Daoy (cell line): ENCODE data around the gene POLN. TPM values are rescaled to one million over a fixed set of nuclear protein-coding genes. Genes with fewer than 3 reads are reported as not detected.
A peak's percentile ranks its signal among the peaks of the same experiment; 100 is the strongest.

Experiments
- DNase-seq: peaks from one replicate; pipeline ENCODE4 v3.0.0-alpha.2; 2015; ENCODE audit warnings: low read depth
- total RNA-seq: library from RNA; depleted of rRNA; stranded (reverse); fragments of >200 nt; shearing (Covaris generic); gene quantifications from 2 replicates; pipeline ENCODE4 v1.2.3, GENCODE V29; 2014

POLN gene
- total RNA-seq, 1 experiment from 2014 or later, result 1.4 TPM

GRCh38 chr4:2116687-2117400 lies 125.1 kb downstream of the POLN start:
- DNase-seq, result no peak

GRCh38 chr4:2105559-2105958 lies 136.4 kb downstream of the POLN start:
- DNase-seq, result no peak

- no peak for DNase-seq
Observed at GRCh38 chr4:2104556-2105345, 137.2 kb downstream of the POLN start.

- DNase-seq, result no peak
Observed at GRCh38 chr4:2103843-2104547, 137.9 kb downstream of the POLN start.

- DNase-seq, result no peak
Observed at GRCh38 chr4:2103127-2103842, 138.6 kb downstream of the POLN start.

GRCh38 chr4:2102045-2102883 lies 139.7 kb downstream of the POLN start:
- DNase-seq, result no peak

GRCh38 chr4:2101346-2102044 lies 140.4 kb downstream of the POLN start:
- DNase-seq, result peak; percentile 62

GRCh38 chr4:2096073-2096609 lies 145.8 kb downstream of the POLN start:
- DNase-seq, result no peak

GRCh38 chr4:2095236-2096072 lies 146.5 kb downstream of the POLN start:
- peak; percentile 74 for DNase-seq

GRCh38 chr4:2094545-2094944 lies 147.4 kb downstream of the POLN start:
- DNase-seq, result no peak

GRCh38 chr4:2093265-2093664 lies 148.7 kb downstream of the POLN start:
- DNase-seq, result no peak

- no peak for DNase-seq
Observed at GRCh38 chr4:2092669-2093053, 149.3 kb downstream of the POLN start.

- DNase-seq, result no peak
Observed at GRCh38 chr4:2091990-2092668, 149.8 kb downstream of the POLN start.

- DNase-seq, result no peak
Observed at GRCh38 chr4:2090642-2091041, 151.3 kb downstream of the POLN start.

- no peak for DNase-seq
Observed at GRCh38 chr4:2089222-2089621, 152.7 kb downstream of the POLN start.

- DNase-seq, result no peak
Observed at GRCh38 chr4:2087170-2087569, 154.8 kb downstream of the POLN start.

- DNase-seq, result peak; percentile 2
Observed at GRCh38 chr4:2085496-2085901, 156.4 kb downstream of the POLN start.

GRCh38 chr4:2084316-2084715 lies 157.6 kb downstream of the POLN start:
- DNase-seq, result no peak

- DNase-seq, result no peak
Observed at GRCh38 chr4:2083826-2084160, 158.1 kb downstream of the POLN start.
